Spleen (tissue), 7 donors: ENCODE data around the gene LDLRAD4.

Experiments used
- CTCF ChIP-seq, 11 experiments: fragments of 200-600 bp in 7 of 11; fragments of 450-650 bp in 4 of 11; sonication (generic) in 4 of 11; IDR thresholded peaks in 8 of 11; conservative IDR thresholded peaks in 3 of 11; 1 replicate in 7 of 11; 2 replicates in 4 of 11; pipeline versions ENCODE4 v1.4.0 to v1.8.0; 2016 to 2021; ENCODE audit warnings: antibody characterized with exemption in 11 of 11, inconsistent platforms in 4 of 11, mild to moderate bottlenecking in 1 of 11
- POLR2A ChIP-seq, 3 donors: fragments of 450-650 bp; IDR thresholded peaks; one replicate each; pipeline ENCODE4 v1.5.1; 2017; ENCODE audit warnings: antibody characterized with exemption in 3 of 3, mild to moderate bottlenecking in 1 of 3
- POLR2AphosphoS5 ChIP-seq, 3 donors: sonication (generic); formaldehyde crosslinking; IDR thresholded peaks; one replicate each; pipeline ENCODE4 v1.5.1; 2017; ENCODE audit warnings: antibody characterized with exemption in 3 of 3
- donor health status: DM: no; HTN: no; CAD: no; lungs with moderate emphysema.
- donor health status: DM: no; HTN: no; CAD: no.
- donor health status: DM: no; HTN: no; CAD: no.

- no peak for TF ChIP-seq CTCF (IDR thresholded peaks at IDR 0.05 in 8 of 11, conservative IDR thresholded peaks at IDR 0.05 in 3 of 11)
- no peak for TF ChIP-seq POLR2A (IDR thresholded peaks at IDR 0.05)
- no peak for TF ChIP-seq POLR2AphosphoS5 (IDR thresholded peaks at IDR 0.05)
Measured at GRCh38 chr18:13303756-13304364, 85.3 kb downstream of the LDLRAD4 start.
